Rectal smooth muscle tissue (tissue), 1 donor: ENCODE measurements around the gene ZFP3.
A peak's percentile ranks its signal among the peaks of the same experiment; 100 is the strongest.
"Not testable (repeated sequence)": the region's sequence is repeated elsewhere in the genome, so short reads cannot be mapped to it uniquely, and the experiment has no call there.

Experiments
- H3K27ac ChIP-seq: one replicate; pipeline ENCODE4 v1.7.0; 2013; ENCODE audit warnings: low read depth, low read length, inconsistent platforms
- H3K27me3 ChIP-seq: one replicate; pipeline ENCODE4 v1.7.0; 2013; ENCODE audit warnings: low read length; ENCODE audit not compliant: control insufficient read depth, insufficient read depth
- H3K36me3 ChIP-seq: one replicate; pipeline ENCODE4 v1.7.0; 2013; ENCODE audit warnings: low read length; ENCODE audit not compliant: control insufficient read depth, insufficient read depth
- H3K4me1 ChIP-seq: one replicate; pipeline ENCODE4 v1.7.0; 2013; ENCODE audit warnings: low read length; ENCODE audit not compliant: control insufficient read depth, insufficient read depth
- H3K4me3 ChIP-seq: one replicate; pipeline ENCODE4 v1.7.0; 2013; ENCODE audit warnings: low read length
- H3K9ac ChIP-seq: one replicate; pipeline ENCODE4 v1.7.0; 2013; ENCODE audit warnings: low read length

The ZFP3 gene

DNA sequence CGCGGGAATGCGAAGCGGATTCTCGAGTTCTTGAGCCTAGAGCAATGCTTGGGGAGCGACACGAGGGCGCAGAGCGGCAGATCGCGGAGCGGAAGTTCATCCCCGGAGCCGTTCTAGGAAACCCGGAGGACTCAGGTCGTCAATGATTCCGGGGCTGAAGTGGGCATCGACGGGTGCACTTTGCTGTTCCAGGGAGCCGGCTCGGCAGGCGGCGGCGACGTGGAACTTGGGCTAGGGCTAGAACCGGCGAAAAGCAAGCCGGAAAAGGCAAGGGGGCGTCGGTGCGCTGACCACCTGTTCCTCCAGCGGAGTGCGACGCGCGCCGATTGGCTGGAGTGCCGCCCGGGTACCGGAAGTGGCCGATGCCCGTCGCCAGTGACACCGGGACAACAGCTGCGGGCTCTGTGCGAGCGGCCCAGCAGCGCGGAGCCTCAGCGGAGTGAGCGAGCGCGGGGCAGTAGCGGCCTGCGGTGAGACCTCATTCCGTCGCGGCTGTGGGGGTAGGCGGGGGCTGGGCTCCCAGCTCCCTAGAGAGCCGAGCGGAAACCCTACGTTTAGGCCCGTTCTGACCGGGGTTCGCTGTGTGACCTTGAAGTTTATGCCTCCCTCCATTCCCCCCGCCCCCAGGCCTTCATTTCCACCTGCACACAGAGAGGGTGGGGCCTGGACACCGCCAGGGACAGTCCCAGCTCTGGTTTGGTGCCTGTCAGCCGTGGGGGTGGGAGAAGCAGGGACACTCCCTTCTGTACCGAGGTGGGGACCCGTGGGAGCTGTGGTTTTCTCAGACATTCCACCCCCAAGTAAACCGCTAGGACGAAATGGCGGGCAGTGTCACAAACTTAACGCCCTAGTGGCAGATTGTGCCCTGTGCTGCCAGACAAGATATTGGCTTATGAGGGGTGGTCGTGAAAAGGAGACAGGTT, at the start of gene ZFP3:
TSS of gene ZFP3 (plus strand) at position 362 of the 923 bp plus-strand sequence. CDS start 13,038 bp downstream, outside the sequence.
- peak within 1 kb of the TSS; percentile 81 for H3K27ac ChIP-seq
- peaks cover 11% of the 10 kb centered on the region for H3K4me1 ChIP-seq
- no peaks in the 10 kb centered on the region for H3K27me3 ChIP-seq
- H3K36me3 ChIP-seq, result no peaks in the 10 kb centered on the region
- peak within 1 kb of the TSS; percentile 84 for H3K9ac ChIP-seq
- peak within 1 kb of the TSS; percentile 93 for H3K4me3 ChIP-seq

DNA sequence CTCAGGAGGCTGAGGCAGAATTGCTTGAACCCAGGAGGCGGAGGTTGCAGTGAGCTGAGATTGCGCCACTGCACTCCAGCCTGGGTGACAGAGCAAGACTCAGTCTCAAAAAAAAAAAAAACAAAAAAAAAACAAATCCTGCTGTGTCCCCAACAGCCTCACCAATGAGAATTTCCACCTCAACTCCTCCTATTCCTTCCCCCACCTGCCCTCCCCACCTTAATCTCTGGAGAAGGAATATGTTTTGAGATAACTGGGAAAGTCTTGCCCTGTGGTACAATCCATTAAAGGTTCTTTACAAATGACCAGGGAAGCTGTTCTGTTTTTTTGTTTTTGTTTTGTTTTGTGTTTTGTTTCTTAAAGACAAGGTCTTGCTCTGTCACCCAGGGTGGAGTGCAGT, 48.1 kb upstream of the ZFP3 start:
- H3K9ac ChIP-seq, H3K27me3 ChIP-seq, H3K36me3 ChIP-seq, H3K4me3 ChIP-seq, H3K4me1 ChIP-seq, H3K27ac ChIP-seq: not testable (repeated sequence)

DNA sequence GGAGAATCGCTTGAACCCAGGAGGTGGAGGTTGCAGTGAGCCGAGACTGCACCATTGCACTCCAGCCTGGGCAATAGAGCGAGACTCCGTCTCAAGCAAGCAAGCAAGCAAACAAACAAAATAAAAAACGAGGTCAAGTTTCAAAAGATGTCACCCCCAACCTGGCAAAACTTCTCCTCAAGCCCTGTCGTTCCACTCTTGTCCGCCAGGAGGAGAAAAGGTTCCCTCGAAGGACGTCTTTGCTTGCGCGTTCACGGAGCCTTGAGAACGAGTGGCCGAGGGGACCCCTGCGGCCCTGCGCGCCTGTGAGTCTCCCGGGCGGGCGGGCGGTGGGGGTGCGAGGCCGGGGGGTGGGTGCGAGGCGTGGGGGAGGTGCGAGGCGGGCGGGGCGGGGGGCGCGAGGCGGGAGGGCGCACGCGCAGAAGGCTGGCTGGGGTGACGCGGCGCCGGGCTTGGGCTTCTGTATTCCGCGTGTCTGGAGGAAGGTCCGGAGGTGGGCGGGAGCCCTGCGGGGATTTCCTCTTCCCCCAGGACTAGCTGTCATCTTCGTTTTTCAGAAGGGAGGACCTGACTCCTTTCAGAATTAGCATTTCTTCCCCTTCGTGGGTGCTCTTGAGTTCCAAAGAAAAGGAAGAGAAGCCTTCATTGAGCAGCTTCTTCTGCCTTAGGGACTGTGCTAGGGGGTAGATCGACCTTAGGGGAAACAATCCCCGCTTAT, 46.7 kb upstream of the ZFP3 start:
- Histone ChIP-seq H3K36me3 (no peaks in the 10 kb centered on the region), H3K4me3 (peak overlapping the region; percentile 48), H3K4me1 (no peaks in the 10 kb centered on the region), H3K27me3 (peaks cover 2% of the 10 kb centered on the region), H3K27ac (no peak overlapping the region), H3K9ac (no peak overlapping the region)

DNA sequence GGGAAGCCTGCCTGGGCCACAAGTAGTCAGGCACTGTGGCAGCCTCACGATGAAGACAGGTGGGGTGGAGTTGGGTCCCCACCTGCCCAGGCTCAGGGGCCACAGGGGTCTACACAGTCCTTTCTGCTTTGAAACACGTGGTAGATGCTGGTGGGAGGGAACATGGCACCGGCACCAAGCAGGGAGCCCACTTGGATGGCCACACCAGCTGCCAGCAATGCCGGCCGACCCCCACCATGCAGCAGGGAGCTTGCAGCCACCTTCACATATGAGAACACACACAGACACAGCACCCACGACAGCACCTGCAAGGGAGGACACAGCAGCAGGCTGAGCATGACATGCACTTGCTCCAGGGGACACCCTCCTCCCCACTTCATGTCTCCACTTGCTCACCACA, 45.4 kb upstream of the ZFP3 start:
- Histone ChIP-seq H3K4me3 (no peak overlapping the region), H3K9ac (no peak overlapping the region), H3K27me3 (peaks cover 2% of the 10 kb centered on the region), H3K4me1 (no peaks in the 10 kb centered on the region), H3K36me3 (no peaks in the 10 kb centered on the region), H3K27ac (no peak overlapping the region)

DNA sequence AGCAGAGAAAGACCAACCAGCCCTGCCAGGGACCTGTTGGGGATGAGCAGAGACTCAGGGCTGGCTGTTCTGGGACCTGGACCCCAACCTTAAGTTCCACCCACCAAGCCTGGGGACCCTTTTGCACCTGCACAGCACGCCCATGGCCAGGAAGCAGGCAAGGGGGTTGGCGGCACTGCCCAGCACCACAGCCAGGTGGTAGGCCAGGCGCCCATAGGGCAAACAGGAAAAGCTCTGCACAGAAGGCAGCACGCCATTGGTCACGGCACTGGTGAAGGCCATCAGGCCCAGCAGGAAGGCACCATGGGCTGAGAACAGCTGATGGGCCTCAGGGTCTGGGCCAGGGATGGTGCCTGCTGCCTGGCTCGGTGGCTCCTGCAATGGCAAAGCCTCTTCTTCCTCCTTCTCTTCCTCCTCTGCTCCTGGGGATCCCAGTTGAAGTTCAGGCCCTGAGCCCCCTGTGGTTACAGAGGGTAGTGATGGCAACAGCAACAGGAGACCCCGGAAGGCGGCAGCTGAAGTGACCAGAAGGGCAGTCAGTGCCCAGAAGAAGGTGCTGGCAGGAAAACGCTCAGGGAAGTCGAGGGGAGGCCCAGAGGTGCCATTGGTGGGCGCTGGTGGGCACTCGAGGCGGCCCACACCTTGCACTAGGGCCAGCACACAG, 44.8 kb upstream of the ZFP3 start:
- Histone ChIP-seq H3K4me3 (no peak overlapping the region), H3K36me3 (no peaks in the 10 kb centered on the region), H3K27ac (no peak overlapping the region), H3K9ac (no peak overlapping the region), H3K4me1 (no peaks in the 10 kb centered on the region), H3K27me3 (peaks cover 2% of the 10 kb centered on the region)

DNA sequence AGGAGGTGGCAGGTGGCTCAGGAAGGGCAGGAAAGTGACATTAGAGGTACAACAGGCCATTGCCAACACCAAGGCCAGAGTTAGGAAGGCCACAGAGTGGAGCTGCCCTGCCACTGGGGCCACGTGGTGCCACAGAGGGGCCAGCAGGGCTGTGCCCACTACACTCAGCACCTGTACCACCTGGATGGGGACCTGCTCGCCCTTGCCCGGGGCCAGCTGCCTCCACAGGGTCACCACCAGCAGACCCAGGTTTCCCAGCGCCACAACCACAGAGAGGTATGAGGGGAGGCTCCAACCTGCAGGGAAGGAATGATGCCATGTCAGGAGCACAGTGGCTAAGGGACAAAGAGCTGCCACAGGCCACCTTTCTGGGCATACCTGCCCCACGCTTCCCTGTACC, 44.2 kb upstream of the ZFP3 start:
- no peak overlapping the region for H3K27ac ChIP-seq
- H3K4me1 ChIP-seq, result no peaks in the 10 kb centered on the region

DNA sequence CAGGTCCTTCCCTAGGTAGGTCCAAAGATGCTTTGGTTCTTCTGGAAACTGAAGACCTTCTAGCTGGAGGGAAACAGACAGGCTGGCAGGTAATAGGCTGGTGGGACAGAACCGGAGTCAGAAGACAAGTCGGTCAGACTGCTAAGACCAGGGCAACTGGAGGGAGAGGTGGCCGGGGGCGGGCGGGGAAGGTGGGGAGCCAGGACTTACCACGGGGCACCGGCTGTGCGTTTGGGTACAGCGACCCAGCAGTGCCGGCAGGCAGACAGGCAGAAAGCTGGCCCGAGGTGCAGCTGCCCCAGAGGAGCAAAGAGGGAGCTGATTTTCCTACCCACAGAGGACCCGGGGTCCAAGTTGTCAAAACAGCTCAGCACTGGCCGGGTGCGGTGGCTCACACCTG, 43.6 kb upstream of the ZFP3 start:
- Histone ChIP-seq H3K36me3 (no peaks in the 10 kb centered on the region), H3K27ac (no peak overlapping the region), H3K9ac (no peak overlapping the region), H3K4me3 (no peak overlapping the region), H3K4me1 (no peaks in the 10 kb centered on the region), H3K27me3 (peaks cover 2% of the 10 kb centered on the region)

More for the DNA sequence above, 44.2 kb upstream of the ZFP3 start:
- H3K9ac ChIP-seq, result no peak overlapping the region
- H3K36me3 ChIP-seq, result no peaks in the 10 kb centered on the region
- H3K4me3 ChIP-seq, result no peak overlapping the region
- H3K27me3 ChIP-seq, result peaks cover 2% of the 10 kb centered on the region

DNA sequence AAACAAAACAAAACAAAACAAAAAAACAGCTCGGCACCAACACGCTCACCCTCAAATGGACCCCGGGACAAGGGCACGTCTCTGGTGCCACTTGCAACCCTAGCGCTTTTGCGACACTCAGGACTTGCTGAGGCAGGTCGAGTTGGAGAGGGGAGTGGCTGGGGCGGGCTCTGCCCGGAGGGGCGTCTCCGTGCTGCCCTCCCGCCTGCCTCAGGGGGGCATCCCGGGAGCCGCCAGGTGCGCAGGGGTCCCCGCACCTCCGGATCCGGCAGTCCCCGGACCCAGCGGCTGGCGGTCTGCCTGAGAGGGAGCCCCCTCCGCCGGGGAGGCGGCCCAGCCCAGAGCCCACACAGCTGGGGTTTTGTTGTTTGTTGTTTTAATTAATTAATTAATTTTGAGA, 43.0 kb upstream of the ZFP3 start, which contains the start of gene SLC52A1:
TSS of gene SLC52A1 (minus strand) at position 112 of the 400 bp plus-strand sequence. CDS start 820 bp downstream, outside the sequence.
- no peak within 1 kb of the TSS for H3K4me3 ChIP-seq
- H3K4me1 ChIP-seq, result no peaks in the 10 kb centered on the region
- no peak within 1 kb of the TSS for H3K27ac ChIP-seq
- peaks cover 2% of the 10 kb centered on the region for H3K27me3 ChIP-seq
- no peaks in the 10 kb centered on the region for H3K36me3 ChIP-seq
- H3K9ac ChIP-seq, result no peak within 1 kb of the TSS

DNA sequence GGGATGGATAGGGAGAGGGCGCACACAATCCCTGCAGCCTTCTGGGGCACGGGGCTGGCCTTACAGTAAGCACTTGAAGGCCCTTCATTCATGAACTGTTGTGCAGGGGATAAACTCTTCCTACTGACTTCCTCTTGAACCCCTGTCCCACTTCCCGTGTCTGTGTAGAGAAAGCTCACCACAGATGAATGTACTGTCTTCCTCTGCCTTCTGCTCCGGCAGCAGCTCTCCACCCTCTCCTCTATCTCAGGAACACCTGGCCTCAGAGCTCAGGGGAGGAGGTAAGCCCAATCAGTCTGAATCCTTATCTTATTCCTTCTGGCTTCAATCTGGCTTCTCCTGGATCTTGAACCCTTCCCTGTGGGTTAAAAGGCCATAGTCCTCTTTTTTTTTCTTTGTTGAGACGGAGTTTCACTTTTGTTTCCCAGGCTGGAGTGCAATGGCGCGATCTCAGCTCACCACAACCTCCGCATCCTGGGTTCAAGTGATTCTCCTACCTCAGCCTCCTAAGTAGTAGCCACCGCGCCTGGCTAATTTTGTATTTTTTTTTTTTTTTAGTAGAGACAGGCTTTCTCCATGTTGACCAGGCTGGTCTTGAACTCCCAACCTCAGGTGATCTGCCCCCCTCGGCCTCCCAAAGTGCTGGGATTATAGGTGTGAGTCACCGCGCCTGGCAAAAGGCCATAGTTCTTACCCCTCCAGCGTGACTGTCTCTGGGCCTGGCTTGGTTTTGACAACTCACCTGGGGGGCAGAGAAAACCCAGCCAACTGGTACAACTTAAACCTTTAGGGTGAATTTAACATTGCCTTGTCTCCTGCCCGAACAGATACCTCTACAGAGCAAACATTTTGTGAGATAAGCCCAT, 35.9 kb upstream of the ZFP3 start:
- Histone ChIP-seq H3K27ac (no peak overlapping the region), H3K27me3 (no peaks in the 10 kb centered on the region), H3K9ac (no peak overlapping the region), H3K4me3 (peak overlapping the region; percentile 10), H3K36me3 (no peaks in the 10 kb centered on the region), H3K4me1 (no peaks in the 10 kb centered on the region)

DNA sequence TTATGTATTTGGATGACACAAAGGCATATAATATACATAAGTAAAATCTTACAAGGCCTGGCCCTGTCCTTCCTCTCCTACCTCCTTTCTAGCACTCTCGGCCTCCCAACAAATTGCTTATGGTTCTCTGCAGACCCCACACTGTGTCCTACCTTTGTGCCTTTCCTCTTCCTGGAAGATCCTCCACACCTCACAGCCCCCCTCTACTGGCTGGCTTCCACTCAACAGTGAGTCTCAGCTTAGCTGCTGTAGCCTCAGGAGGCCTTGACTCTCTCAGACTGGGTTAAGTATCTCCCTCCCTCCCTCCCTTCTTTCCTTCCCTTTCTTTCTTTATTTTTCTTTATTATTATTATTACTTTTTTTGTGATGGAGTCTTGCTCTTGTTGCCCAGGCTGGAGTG, 34.7 kb upstream of the ZFP3 start:
- Histone ChIP-seq H3K9ac (no peak overlapping the region), H3K27ac (no peak overlapping the region), H3K4me3 (no peak overlapping the region), H3K4me1 (no peaks in the 10 kb centered on the region), H3K27me3 (no peaks in the 10 kb centered on the region), H3K36me3 (no peaks in the 10 kb centered on the region)

DNA sequence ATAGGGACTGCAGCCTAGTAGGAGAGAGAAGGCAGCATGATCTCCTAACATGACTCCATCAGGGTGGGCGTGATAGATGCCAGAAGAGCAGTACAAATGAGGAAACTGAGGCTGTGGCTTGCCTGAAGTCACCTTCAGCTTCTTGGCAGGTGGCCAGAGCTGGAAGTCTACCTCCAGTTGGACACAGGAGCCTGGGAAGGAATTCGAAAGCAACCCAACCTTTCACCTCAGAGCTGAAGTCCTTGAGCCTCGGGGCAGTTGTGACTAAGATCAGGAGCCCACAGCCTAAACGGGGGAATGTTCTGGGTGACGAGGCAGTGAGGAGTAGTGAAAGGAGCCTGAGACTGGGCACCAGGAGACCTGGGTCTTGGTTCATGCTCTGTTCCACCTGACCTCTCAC, 33.6 kb upstream of the ZFP3 start:
- Histone ChIP-seq H3K27ac (no peak overlapping the region), H3K9ac (no peak overlapping the region), H3K36me3 (no peaks in the 10 kb centered on the region), H3K4me3 (no peak overlapping the region), H3K4me1 (peaks cover 4% of the 10 kb centered on the region), H3K27me3 (no peaks in the 10 kb centered on the region)
